PC-3 (cell line): Measurements from ENCODE around the gene EGLN1.
"Not testable (repeated sequence)": the region's sequence is repeated elsewhere in the genome, so short reads cannot be mapped to it uniquely, and the experiment has no call there.

Experiments
- EZH2phosphoT487 ChIP-seq: fragments of 300-600 bp; sonication (generic); IDR thresholded peaks from 2 replicates; pipeline ENCODE4 v1.6.1; 2018; ENCODE audit warnings: mild to moderate bottlenecking, antibody characterized with exemption, low read length, borderline replicate concordance
- TF ChIP-seq, protein P1 (sequence below): fragments of 300-600 bp; sonication (generic); conservative IDR thresholded peaks from 2 replicates; pipeline ENCODE4 v1.5.1; 2017; ENCODE audit warnings: antibody characterized with exemption, low read depth, mild to moderate bottlenecking, low read length

GRCh38 chr1:231348856-231349255, 73.2 kb downstream of the EGLN1 start:
- TF ChIP-seq, protein P1, sequence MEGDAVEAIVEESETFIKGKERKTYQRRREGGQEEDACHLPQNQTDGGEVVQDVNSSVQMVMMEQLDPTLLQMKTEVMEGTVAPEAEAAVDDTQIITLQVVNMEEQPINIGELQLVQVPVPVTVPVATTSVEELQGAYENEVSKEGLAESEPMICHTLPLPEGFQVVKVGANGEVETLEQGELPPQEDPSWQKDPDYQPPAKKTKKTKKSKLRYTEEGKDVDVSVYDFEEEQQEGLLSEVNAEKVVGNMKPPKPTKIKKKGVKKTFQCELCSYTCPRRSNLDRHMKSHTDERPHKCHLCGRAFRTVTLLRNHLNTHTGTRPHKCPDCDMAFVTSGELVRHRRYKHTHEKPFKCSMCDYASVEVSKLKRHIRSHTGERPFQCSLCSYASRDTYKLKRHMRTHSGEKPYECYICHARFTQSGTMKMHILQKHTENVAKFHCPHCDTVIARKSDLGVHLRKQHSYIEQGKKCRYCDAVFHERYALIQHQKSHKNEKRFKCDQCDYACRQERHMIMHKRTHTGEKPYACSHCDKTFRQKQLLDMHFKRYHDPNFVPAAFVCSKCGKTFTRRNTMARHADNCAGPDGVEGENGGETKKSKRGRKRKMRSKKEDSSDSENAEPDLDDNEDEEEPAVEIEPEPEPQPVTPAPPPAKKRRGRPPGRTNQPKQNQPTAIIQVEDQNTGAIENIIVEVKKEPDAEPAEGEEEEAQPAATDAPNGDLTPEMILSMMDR = not testable (repeated sequence)
- not testable (repeated sequence) for TF ChIP-seq EZH2phosphoT487
